Testis (tissue), 3 donors: ENCODE measurements around the gene CHRNA10. TPM values are rescaled to one million over a fixed set of nuclear protein-coding genes. Genes with fewer than 3 reads are reported as not detected.

ENCODE experiments used
- DNase-seq: peaks from one replicate; pipeline ENCODE4 v3.0.0-alpha.2; 2019
- H3K27ac ChIP-seq, 2 donors: fragments of 200-600 bp; sonication (generic); one replicate each; pipeline ENCODE4 v1.5.1; 2019
- H3K27me3 ChIP-seq: fragments of 200-600 bp; sonication (generic); one replicate; pipeline ENCODE4 v1.5.1; 2019
- H3K36me3 ChIP-seq: fragments of 200-600 bp; sonication (generic); one replicate; pipeline ENCODE4 v1.5.1; 2017; ENCODE audit warnings: low read depth; ENCODE audit errors: missing control alignments
- H3K4me1 ChIP-seq: fragments of 200-600 bp; sonication (generic); one replicate; pipeline ENCODE4 v1.5.1; 2019
- H3K4me3 ChIP-seq, 2 donors: fragments of 200-600 bp; sonication (generic); one replicate each; pipeline ENCODE4 v1.5.1; 2017 to 2019
- H3K9me3 ChIP-seq: fragments of 200-600 bp; sonication (generic); one replicate; pipeline ENCODE4 v1.5.1; 2017
- POLR2A ChIP-seq: fragments of 450-650 bp; IDR thresholded peaks from one replicate; pipeline ENCODE4 v1.6.1; 2017; ENCODE audit warnings: antibody characterized with exemption, mild to moderate bottlenecking, moderate library complexity
- WGBS, 2 donors: methylation state at CpG; one replicate each; pipeline ENCODE4 v1.1.5; 2018; 5-methylcytosine and 5-hydroxymethylcytosine counted together
- intact Hi-C: fragments of 100-400 bp; cut with DNase I; formaldehyde crosslinking; loops from one replicate; pipeline ENCODE4 v1.15.1; 2023; ENCODE audit warnings: low total_unique reads
- polyA plus RNA-seq: library from polyadenylated mRNA; stranded (reverse); fragments of 350-450 nt; fragmentation: Illumina TruSeq; extraction: RNeasy Lipid Tissue Mini Kit (QIAGEN cat#74804); gene quantifications from one replicate; pipeline ENCODE4 v1.2.3, GENCODE V29; 2014; ENCODE audit warnings: low read depth, low replicate concordance; ENCODE audit not compliant: insufficient read depth
- total RNA-seq, 2 donors: library from RNA; depleted of rRNA; stranded (reverse); fragments of >200 nt; gene quantifications; one replicate each; pipeline ENCODE4 v1.2.3, GENCODE V29; 2016
- TF ChIP-seq, protein P1 (sequence below), 3 experiments: fragments of 450-650 bp in 2 of 3; fragments of 200-600 bp in 1 of 3; sonication (generic) in 1 of 3; IDR thresholded peaks; one replicate each; pipeline ENCODE4 v1.5.1; 2016 to 2019; ENCODE audit warnings: antibody characterized with exemption in 3 of 3, mild to moderate bottlenecking in 2 of 3, moderate library complexity in 1 of 3

The CHRNA10 gene
- total and polyA plus RNA-seq, 3 donors from 2014 or later: 1.8 to 4.5 (median 2.5) TPM

GRCh38 chr11:3623767-3624458, 47.3 kb downstream of the CHRNA10 start:
- Histone ChIP-seq H3K27me3 (no peaks in the 10 kb centered on the region), H3K4me1 (no peaks in the 10 kb centered on the region), H3K4me3 (no peak overlapping the region), H3K9me3 (no peaks in the 10 kb centered on the region), H3K27ac (no peak overlapping the region), H3K36me3 (no peaks in the 10 kb centered on the region)
- TF ChIP-seq, protein P1, sequence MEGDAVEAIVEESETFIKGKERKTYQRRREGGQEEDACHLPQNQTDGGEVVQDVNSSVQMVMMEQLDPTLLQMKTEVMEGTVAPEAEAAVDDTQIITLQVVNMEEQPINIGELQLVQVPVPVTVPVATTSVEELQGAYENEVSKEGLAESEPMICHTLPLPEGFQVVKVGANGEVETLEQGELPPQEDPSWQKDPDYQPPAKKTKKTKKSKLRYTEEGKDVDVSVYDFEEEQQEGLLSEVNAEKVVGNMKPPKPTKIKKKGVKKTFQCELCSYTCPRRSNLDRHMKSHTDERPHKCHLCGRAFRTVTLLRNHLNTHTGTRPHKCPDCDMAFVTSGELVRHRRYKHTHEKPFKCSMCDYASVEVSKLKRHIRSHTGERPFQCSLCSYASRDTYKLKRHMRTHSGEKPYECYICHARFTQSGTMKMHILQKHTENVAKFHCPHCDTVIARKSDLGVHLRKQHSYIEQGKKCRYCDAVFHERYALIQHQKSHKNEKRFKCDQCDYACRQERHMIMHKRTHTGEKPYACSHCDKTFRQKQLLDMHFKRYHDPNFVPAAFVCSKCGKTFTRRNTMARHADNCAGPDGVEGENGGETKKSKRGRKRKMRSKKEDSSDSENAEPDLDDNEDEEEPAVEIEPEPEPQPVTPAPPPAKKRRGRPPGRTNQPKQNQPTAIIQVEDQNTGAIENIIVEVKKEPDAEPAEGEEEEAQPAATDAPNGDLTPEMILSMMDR (IDR thresholded peaks at IDR 0.05): no peak
- TF ChIP-seq POLR2A: no peak
- intact Hi-C loops: no loop called here
- no peak for DNase-seq
- WGBS, 2 donors: 58 to 61% methylated on average over 8 of the region's 8 CpGs

DNA sequence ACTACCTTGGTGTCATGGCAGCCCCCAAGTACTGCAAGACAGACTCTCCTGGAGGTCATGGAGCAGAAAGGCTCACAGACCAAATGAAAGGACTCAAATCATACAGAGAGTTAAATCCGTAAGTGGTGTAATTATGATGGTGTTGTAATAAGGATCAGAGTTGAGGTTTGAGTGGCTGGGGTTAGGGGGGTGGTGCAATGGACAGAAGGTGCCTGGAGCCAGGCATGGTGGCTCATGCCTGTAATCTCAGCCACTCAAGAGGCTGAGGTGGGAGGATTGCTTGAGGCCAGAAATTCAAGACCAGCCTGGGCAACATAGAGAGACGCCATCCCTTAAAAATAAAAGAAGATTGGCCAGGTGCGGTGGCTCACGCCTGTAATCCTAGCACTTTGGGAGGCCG, 48.1 kb downstream of the CHRNA10 start:
- DNase-seq: no peak

DNA sequence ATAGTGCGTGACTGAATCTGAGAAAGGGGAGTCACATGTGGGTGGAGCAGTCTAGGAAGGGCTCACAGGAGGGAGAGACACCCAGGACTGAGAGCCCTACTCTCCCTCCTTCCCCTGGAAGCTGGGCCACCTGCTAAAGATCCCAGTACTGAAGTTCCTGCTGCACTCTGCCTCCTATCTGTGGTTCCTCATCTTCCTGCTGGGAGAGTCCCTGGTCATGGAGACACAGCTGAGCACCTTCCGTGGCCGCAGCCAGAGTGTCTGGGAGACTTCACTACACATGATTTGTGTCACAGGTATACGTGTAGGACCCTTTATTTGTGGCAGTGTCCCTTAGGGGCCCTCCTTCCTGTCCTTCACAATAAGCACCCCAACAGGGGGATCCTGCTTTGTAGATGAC, 48.7 kb downstream of the CHRNA10 start:
- H3K27me3 ChIP-seq: no peaks in the 10 kb centered on the region
- H3K9me3 ChIP-seq: no peaks in the 10 kb centered on the region
- H3K4me3 ChIP-seq: no peak overlapping the region
- H3K27ac ChIP-seq: no peak overlapping the region
- TF ChIP-seq, protein P1 (IDR thresholded peaks at IDR 0.05): no peak
- TF ChIP-seq POLR2A: no peak
- H3K4me1 ChIP-seq: no peaks in the 10 kb centered on the region
- intact Hi-C loops: no loop called here
- H3K36me3 ChIP-seq: no peaks in the 10 kb centered on the region
- DNase-seq: no peak
- 73 to 79% methylated on average over 4 of the region's 4 CpGs for WGBS, 2 donors

More for the DNA sequence above, 48.1 kb downstream of the CHRNA10 start:
- Histone ChIP-seq H3K4me1 (no peaks in the 10 kb centered on the region), H3K4me3 (no peak overlapping the region), H3K27me3 (no peaks in the 10 kb centered on the region), H3K36me3 (no peaks in the 10 kb centered on the region), H3K27ac (no peak overlapping the region), H3K9me3 (no peaks in the 10 kb centered on the region)
- TF ChIP-seq, protein P1 (IDR thresholded peaks at IDR 0.05): no peak
- TF ChIP-seq POLR2A: no peak
- 89 to 93% methylated on average over 5 of the region's 5 CpGs for WGBS, 2 donors
- intact Hi-C loops: no loop called here

DNA sequence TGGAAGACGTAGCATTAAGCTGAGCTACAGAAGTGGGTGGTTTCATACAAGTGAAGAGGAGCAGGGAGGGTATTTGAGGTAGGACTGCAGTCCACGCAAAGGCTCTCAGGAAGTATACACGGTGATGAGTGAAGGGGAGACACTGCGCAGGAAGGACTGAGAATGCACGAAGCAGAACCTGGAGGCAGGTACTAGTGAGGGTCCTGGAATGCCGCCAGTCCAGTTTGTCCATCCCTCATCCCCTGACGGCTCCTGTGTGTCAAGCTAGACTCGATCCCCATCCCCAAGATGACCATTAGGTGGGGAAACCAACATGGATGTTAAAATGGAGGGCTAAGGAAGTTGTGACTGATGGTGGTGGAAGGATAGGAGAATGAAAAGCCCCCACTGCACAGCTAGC, 53.2 kb downstream of the CHRNA10 start:
- no peak for DNase-seq
- no peak for TF ChIP-seq POLR2A
- TF ChIP-seq, protein P1 (IDR thresholded peaks at IDR 0.05): no peak
- Histone ChIP-seq H3K36me3 (no peaks in the 10 kb centered on the region), H3K4me1 (no peaks in the 10 kb centered on the region), H3K27ac (no peak overlapping the region), H3K4me3 (no peak overlapping the region), H3K27me3 (no peaks in the 10 kb centered on the region), H3K9me3 (no peaks in the 10 kb centered on the region)
- intact Hi-C loops: no loop called here
- WGBS, 2 donors: 75 to 92% methylated on average over 8 of the region's 8 CpGs
